GM20000 (cell line): ENCODE measurements around the gene PCDHB16.
"Not testable (repeated sequence)": the region's sequence is repeated elsewhere in the genome, so short reads cannot be mapped to it uniquely, and the experiment has no call there.

Experiments used
- DNase-seq: peaks from one replicate; pipeline ENCODE4 v3.0.0; 2012; ENCODE audit warnings: low spot score
- CTCF ChIP-seq: IDR thresholded peaks from 2 replicates; pipeline ENCODE4 v1.5.1; 2012; ENCODE audit warnings: mild to moderate bottlenecking, control low read depth; ENCODE audit errors: extremely low read depth, missing control alignments

The PCDHB16 gene

GRCh38 chr5:141186897-141187512 lies 4.8 kb downstream of the PCDHB16 start, which contains the start of gene PCDHB9:
Gene PCDHB9 (plus strand): TSS chr5:141187161. CDS start chr5:141187319, 158 bp downstream.
- TF ChIP-seq CTCF, result no peak
- no peak for DNase-seq

DNA sequence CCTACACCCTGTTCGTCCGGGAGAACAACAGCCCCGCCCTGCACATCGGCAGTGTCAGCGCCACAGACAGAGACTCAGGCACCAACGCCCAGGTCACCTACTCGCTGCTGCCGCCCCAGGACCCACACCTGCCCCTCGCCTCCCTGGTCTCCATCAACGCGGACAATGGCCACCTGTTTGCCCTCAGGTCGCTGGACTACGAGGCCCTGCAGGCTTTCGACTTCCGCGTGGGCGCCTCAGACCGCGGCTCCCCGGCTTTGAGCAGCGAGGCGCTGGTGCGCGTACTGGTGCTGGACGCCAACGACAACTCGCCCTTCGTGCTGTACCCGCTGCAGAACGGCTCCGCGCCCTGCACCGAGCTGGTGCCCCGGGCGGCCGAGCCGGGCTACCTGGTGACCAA lies 6.5 kb downstream of the PCDHB16 start:
- not testable (repeated sequence) for DNase-seq

- DNase-seq, result not testable (repeated sequence)
These were observed 6.9 kb downstream of the PCDHB16 start for GRCh38 chr5:141189131-141189530.

GRCh38 chr5:141192110-141192725 lies 10.0 kb downstream of the PCDHB16 start, which contains the start of gene PCDHB10:
Gene PCDHB10 (plus strand): TSS chr5:141192353. CDS start chr5:141192553, 200 bp downstream.
- no peak for TF ChIP-seq CTCF
- no peak for DNase-seq

GRCh38 chr5:141194332-141194731 lies 12.1 kb downstream of the PCDHB16 start:
- not testable (repeated sequence) for DNase-seq

- no peak for DNase-seq
- no peak for TF ChIP-seq CTCF
These were observed 14.2 kb downstream of the PCDHB16 start for GRCh38 chr5:141196363-141196762.

DNA sequence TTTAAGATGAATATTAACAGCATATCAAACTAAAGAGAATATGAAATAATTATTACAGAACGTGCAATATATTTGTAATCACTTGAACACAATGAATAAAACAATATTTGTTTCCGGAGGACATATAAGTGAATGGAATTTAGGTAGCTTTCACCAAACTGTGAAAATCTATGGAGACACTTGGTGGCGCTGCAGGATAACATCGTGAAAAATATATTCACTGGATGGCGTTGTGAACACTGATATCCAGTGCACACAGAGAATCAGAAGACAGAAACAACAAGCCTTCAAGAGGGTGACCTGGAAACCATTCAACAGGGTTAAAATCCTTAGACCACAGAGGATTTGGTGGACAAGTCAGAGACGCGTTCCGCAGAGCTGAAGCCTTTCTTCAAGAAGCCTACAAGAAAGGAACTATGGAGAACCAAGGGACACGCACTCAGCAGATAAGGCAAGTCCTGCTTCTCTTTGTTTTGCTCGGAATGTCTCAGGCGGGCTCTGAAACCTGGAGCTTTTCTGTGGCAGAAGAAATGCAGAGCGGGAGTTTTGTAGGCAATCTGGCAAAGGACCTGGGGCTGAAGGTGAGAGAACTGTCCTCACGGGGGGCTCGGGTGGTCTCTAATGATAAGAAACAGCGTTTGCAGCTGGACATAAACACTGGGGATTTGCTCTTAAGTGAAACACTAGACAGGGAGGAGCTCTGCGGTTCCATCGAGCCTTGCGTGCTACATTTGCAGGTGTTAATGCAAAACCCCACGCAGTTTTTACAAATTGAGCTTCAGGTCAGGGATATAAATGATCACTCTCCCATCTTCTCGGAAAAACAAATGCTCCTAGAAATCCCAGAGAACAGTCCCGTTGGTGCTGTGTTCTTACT lies 17.4 kb downstream of the PCDHB16 start, which contains the start of gene PCDHB11:
TSS of gene PCDHB11 (plus strand) at position 269 of the 877 bp plus-strand sequence. CDS start at position 417, 148 bp downstream.
- no peak for DNase-seq
- TF ChIP-seq CTCF, result no peak

DNA sequence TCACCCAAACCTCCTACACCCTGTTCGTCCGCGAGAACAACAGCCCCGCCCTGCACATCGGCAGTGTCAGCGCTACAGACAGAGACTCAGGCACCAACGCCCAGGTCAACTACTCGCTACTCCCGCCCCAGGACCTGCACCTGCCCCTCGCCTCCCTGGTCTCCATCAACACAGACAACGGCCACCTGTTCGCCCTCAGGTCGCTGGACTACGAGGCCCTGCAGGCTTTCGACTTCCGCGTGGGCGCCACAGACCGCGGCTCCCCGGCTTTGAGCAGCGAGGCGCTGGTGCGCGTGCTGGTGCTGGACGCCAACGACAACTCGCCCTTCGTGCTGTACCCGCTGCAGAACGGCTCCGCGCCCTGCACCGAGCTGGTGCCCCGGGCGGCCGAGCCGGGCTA lies 18.9 kb downstream of the PCDHB16 start:
- not testable (repeated sequence) for DNase-seq

DNA sequence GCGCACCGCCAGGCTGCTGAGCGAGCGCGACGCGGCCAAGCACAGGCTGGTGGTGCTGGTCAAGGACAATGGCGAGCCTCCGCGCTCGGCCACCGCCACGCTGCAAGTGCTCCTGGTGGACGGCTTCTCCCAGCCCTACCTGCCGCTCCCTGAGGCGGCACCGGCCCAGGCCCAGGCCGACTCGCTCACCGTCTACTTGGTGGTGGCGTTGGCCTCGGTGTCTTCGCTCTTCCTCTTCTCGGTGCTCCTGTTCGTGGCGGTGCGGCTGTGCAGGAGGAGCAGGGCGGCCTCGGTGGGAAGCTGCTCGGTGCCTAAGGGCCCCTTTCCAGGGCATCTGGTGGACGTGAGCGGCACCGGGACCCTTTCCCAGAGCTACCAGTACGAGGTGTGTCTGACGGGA lies 19.5 kb downstream of the PCDHB16 start:
- not testable (repeated sequence) for DNase-seq

DNA sequence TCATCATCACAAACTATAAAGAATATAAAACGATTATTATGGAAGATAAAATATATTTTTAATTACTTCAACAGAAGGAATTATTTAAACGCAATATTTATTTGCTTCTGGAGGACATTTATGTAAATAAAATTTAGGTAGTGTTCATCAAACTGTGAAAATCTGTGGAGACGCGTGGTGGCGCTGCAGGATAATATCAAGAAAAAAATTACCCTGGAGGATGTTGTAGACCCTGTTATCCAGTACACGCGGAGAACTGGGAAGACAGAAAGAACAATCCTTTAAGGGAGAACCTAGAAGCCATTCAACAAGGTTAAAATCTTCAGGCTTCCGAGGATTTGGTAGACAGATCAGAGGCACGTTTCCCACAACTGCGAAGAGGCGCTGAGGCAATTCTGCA lies 26.3 kb downstream of the PCDHB16 start, which contains the start of gene PCDHB12:
TSS of gene PCDHB12 (plus strand) at position 242 of the 400 bp plus-strand sequence. CDS start 189 bp downstream, outside the sequence.
- no peak for TF ChIP-seq CTCF

DNA sequence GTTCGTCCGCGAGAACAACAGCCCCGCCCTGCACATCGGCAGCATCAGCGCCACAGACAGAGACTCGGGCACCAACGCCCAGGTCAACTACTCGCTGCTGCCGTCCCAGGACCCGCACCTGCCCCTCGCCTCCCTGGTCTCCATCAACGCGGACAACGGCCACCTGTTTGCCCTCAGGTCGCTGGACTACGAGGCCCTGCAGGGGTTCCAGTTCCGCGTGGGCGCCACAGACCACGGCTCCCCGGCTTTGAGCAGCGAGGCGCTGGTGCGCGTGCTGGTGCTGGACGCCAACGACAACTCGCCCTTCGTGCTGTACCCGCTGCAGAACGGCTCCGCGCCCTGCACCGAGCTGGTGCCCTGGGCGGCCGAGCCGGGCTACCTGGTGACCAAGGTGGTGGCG lies 28.1 kb downstream of the PCDHB16 start:
- DNase-seq, result not testable (repeated sequence)

More for the DNA sequence above, 26.3 kb downstream of the PCDHB16 start, which contains the start of gene PCDHB12:
- no peak for DNase-seq

DNA sequence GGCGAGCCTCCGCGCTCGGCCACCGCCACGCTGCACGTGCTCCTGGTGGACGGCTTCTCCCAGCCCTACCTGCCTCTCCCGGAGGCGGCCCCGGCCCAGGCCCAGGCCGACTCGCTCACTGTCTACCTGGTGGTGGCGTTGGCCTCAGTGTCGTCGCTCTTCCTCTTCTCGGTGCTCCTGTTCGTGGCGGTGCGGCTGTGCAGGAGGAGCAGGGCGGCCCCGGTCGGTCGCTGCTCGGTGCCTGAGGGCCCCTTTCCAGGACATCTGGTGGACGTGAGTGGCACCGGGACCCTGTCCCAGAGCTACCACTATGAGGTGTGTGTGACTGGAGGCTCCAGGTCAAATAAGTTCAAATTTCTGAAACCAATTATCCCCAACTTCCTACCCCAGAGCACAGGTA lies 28.7 kb downstream of the PCDHB16 start:
- not testable (repeated sequence) for DNase-seq

- not testable (repeated sequence) for DNase-seq
These were observed 31.6 kb downstream of the PCDHB16 start, which contains the start of gene PCDHB13 for GRCh38 chr5:141213656-141214339. Gene PCDHB13 (plus strand): TSS chr5:141213919. CDS start chr5:141214124, 205 bp downstream.
